DOHH2 (cell line): ENCODE data around the gene LCN10.

ENCODE experiments used
- EZH2phosphoT487 ChIP-seq: fragments of 200-600 bp; sonication (generic); IDR thresholded peaks from 2 replicates; pipeline ENCODE4 v1.6.1; 2017; ENCODE audit warnings: borderline replicate concordance, mild to moderate bottlenecking, antibody characterized with exemption, low read length, moderate library complexity, mixed read lengths
- TF ChIP-seq, protein P1 (sequence below): fragments of 200-600 bp; sonication (generic); IDR thresholded peaks from one replicate; pipeline ENCODE4 v1.5.1; 2014; ENCODE audit warnings: antibody characterized with exemption, mild to moderate bottlenecking, low read depth, low read length; ENCODE audit not compliant: poor library complexity, severe bottlenecking

DNA sequence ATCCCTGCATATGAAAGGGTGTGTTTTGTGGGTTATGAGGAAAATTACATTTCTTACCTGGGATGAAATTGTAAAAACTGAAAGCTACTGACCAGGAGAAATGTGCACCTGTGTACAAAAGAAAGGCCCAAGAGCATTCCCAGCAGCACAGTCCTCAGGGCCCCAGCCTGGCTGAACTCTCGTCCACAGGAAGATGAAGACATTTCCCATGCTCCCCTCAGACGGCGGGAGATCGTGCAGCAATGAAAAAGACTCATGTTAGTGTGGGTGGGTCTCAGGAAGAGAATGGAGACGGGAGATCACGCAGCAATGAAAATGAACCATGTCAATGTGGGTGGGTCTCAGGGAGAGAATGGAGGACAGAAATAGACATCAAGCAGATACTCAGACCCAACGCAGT, 34.2 kb upstream of the LCN10 start:
- TF ChIP-seq, protein P1, sequence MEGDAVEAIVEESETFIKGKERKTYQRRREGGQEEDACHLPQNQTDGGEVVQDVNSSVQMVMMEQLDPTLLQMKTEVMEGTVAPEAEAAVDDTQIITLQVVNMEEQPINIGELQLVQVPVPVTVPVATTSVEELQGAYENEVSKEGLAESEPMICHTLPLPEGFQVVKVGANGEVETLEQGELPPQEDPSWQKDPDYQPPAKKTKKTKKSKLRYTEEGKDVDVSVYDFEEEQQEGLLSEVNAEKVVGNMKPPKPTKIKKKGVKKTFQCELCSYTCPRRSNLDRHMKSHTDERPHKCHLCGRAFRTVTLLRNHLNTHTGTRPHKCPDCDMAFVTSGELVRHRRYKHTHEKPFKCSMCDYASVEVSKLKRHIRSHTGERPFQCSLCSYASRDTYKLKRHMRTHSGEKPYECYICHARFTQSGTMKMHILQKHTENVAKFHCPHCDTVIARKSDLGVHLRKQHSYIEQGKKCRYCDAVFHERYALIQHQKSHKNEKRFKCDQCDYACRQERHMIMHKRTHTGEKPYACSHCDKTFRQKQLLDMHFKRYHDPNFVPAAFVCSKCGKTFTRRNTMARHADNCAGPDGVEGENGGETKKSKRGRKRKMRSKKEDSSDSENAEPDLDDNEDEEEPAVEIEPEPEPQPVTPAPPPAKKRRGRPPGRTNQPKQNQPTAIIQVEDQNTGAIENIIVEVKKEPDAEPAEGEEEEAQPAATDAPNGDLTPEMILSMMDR: no peak
- TF ChIP-seq EZH2phosphoT487: no peak
